AG20443 (cell line): Measurements from ENCODE around the gene MRPL37.

Experiments
- DNase-seq: peaks from one replicate; pipeline ENCODE4 v3.0.0; 2012; ENCODE audit warnings: low spot score, mixed read lengths

MRPL37 gene

GRCh38 chr1:54265126-54265525, 65.2 kb downstream of the MRPL37 start:
- no peak for DNase-seq

GRCh38 chr1:54265659-54266058, 65.7 kb downstream of the MRPL37 start:
- DNase-seq: no peak

- DNase-seq: no peak
These were observed 66.2 kb downstream of the MRPL37 start for GRCh38 chr1:54266195-54266594.

- no peak for DNase-seq
These were observed 66.9 kb downstream of the MRPL37 start for GRCh38 chr1:54266908-54267307.
